Raji (cell line): ENCODE data around the gene EPN2.

Source experiments
- POLR2A ChIP-seq: IDR thresholded peaks from 2 replicates; pipeline ENCODE4 v1.6.1; 2011; ENCODE audit warnings: low read depth, low read length, control low read depth; ENCODE audit not compliant: insufficient read depth

Gene EPN2

DNA sequence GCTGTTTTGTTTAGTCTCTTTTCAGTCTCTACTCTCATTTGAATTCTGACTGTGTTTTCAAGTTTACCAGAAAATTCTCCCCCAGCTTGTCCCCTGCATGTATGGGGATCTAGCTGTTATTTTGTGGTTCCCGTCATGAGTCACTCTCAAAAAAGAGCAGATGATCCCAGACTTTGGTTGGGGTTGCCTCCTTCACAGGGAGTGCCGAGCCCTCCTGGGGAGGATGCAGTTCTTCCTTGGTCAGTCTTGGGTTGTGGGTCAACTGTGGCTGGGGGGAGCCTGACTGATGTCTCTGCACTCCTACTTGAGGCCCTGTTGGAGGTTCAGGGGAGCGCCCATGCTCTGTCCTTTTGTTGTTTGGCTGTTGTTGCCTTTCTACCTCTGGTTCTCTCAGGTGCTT lies 37.7 kb downstream of the EPN2 start:
- TF ChIP-seq POLR2A: no peak

GRCh38 chr17:19275457-19276127 lies 38.4 kb downstream of the EPN2 start:
- no peak for TF ChIP-seq POLR2A

DNA sequence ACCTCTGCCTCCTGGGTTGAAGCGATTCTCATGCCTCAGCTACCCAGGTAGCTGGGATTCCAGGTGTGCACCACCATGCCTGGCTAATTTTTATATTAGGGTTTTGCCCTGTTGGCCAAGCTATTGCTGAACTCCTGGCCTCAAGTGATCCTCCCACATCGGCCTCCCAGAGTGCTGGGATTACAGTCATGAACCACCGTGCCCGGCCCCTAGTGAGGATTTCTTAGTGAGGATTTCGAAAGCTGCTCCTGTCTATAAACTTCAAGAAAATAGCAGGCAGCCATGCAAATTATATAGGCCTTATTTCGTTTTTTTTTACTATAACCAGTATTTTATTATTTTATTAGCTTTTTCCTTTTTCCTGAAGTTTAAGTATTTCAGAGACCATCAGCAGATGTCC lies 41.6 kb downstream of the EPN2 start:
- no peak for TF ChIP-seq POLR2A

GRCh38 chr17:19281161-19281560 lies 44.0 kb downstream of the EPN2 start:
- no peak for TF ChIP-seq POLR2A

GRCh38 chr17:19284005-19284959 lies 47.1 kb downstream of the EPN2 start:
- no peak for TF ChIP-seq POLR2A

DNA sequence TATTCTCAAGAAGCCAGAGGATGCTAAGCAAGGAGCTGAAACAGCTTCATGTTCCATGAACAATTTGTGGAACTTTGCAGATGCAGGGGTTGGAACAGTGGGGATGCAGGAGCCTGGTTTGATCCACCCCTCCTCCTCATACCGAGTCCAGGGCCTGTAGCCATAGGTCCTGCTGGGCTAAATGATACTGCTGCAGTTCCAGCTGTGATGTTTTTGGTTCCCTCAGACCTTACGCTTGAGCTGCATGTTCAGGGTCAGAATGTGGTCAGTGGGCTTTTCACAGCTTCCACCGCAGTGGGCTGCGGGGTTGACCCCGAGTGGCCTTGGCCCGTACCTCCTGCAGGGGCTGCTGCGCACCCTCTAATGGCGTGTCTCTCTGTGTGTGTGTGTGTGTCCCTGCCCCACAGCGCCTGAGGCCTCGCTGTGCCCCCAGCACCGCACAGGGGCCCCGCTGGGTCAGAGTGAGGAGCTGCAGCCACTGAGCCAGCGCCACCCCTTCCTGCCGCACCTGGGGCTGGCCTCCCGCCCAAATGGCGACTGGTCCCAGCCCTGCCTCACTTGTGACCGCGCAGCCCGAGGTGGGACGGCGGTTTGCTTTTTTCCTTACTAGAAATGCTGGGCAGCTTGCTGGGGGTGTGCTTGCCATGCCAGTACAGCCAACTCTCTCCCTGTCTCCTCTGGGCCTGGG lies 48.2 kb downstream of the EPN2 start:
- no peak for TF ChIP-seq POLR2A

GRCh38 chr17:19286751-19287341 lies 49.7 kb downstream of the EPN2 start:
- no peak for TF ChIP-seq POLR2A

DNA sequence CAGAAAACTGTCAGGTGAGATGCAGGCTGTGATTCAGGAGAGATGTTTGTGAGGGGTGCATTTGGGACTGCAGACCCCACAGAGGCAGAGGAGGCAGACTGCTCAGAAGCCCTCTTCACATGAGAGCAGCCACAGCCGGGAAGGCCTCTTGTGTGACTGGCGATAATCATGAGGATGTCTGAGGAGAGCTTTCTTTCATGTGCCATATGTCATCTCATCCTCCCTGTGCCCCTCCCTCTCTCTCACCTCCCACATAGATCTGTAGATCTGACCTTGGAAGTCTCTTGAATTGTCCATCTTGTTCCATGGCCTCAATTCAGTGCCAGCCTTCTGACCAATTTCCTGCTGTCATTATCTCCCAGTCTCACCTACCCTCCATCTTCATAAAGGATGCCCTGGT lies 50.5 kb downstream of the EPN2 start:
- no peak for TF ChIP-seq POLR2A

DNA sequence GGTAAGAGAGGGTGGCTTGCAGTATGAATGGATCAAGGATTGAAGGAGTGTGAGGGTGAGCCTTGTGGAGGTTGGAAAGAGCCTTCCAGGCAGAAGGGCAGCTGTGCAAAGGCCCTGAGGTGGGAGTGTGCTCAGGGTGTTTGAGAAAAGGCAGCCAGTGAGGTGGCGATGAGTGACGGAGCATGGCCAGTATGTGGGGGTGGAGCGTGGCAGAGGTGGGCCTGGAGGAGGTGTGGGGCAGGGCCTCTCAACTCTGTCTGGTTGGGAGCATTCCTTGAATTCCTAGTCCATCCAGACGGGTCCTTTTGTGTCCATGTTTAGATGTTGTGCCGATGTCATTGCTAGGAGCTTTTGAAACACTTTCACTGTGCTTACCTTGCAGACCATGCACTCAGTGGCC lies 51.3 kb downstream of the EPN2 start:
- no peak for TF ChIP-seq POLR2A

DNA sequence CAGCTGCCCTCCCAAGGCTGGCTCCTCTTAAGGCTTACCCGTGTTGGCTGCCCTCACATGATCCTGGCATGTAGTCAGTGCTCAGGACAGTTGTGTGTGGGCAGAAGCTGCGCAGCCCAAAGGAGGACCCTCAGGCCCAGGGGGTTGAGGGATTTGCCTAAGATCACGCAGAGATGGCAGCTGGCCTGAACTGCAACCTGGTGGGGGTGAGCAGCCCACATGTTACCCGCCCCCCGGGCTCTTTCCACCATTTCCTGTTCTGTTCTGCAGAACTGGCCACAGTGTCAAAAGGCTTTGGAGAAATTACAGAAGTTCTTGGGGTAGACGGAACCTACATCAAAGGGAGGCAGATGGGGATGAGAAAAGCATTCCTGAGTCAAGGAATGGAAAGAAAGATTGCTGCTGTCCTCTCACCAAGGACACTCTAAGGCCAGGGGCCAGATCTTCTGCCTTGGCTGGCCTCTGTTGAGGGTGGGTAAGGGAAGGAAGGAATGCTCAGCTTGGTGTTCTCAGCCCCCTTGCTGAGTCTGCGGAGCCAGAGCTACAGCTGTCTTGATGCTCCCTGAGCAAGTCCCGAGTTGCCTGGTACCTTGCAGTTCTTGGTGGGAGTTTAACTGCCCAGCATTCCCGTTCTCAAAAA lies 53.0 kb downstream of the EPN2 start:
- TF ChIP-seq POLR2A: no peak

DNA sequence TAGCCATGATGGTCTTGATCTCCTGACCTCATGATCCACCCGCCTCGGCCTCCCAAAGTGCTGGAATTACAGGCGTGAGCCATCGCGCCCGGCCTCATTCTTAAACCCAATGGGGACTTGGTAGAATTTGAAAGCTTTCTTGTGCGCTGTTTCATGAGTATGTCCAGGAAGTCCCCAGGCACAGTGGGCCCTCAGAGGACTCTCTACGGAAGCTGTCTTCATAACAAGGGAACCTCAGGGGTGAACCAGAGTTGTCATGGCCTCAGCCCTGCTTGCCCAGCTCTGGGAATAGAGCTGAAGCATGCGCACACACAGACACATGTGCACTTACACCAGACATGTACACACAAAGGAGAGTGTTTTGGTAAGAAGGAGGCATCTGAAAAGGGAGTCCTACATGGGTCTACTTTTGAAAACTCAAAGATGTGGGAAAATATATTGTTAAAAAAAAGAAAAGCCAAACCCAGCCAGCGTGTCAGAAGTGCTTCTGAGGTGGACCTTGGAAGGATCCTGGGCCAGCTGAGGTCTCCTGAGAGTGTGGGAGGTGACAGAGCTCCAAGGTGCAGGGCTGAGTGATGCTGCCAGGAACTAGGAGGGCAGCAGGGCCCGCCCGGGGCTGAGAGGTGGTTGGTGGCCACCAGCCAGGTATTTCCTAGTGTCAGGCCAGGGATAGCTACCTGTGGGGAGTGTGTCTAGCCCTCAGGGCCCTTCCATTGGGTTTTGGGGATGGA lies 54.6 kb downstream of the EPN2 start:
- TF ChIP-seq POLR2A: no peak

GRCh38 chr17:19292377-19292711 lies 55.2 kb downstream of the EPN2 start:
- TF ChIP-seq POLR2A: no peak

- TF ChIP-seq POLR2A: no peak
Measured at GRCh38 chr17:19294443-19294842, 57.3 kb downstream of the EPN2 start.

GRCh38 chr17:19295473-19296135 lies 58.4 kb downstream of the EPN2 start:
- TF ChIP-seq POLR2A: no peak
